ENCODE measurements around the gene MGAT4B.

DNA sequence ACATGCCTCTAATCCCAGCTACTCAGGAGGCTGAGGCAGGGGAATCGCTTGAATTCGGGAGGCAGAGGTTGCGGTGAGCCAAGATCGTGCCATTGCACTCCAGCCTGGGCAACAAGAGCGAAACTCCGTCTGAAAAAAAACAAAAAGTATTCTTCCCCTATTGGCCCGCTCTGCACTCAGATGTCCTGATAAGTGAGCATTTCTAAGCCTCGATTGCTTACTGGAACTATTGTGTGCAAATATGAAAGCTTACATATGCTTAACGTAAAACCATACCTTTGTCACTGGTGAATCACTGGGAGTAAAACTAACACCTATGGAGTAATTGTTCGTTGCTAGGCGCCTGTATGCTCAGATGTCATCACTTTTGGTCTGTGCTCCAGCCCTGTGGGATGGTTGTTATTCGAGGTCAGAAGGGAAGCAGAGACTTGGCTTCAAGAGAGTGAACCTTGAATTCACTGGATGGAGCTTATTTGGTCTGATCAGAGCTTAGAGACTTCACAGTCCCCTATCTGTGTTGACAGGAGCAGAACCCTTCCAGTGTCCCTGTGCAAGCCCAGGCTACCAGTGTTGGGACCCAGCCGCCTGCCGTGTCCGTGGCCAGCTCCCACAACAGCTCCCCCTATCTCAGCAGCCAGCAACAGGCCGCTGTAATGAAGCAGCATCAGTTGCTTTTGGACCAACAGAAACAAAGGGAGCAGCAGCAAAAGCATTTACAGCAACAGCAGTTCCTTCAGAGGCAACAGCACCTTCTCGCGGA, 38.2 kb downstream of the MGAT4B start:
- TF ChIP-seq CTCF (IDR thresholded peaks at IDR 0.05) (no peak), POLR2A (IDR thresholded peaks at IDR 0.05) (no peak)
